OCI-LY3 (cell line): ENCODE measurements around the gene SLC9C2.
"Not testable (repeated sequence)": the region's sequence is repeated elsewhere in the genome, so short reads cannot be mapped to it uniquely, and the experiment has no call there.

Experiments
- CTCF ChIP-seq: fragments of 200-600, 300-600 bp; sonication (generic); IDR thresholded peaks from 2 replicates; pipeline ENCODE4 v1.5.1; 2014; ENCODE audit warnings: antibody characterized with exemption, low read length, low read depth
- EZH2phosphoT487 ChIP-seq: fragments of 200-600 bp; shearing (Covaris generic); IDR thresholded peaks from 2 replicates; pipeline ENCODE4 v1.6.1; 2018; ENCODE audit warnings: antibody characterized with exemption, mixed run types, low read depth

GRCh38 chr1:173474780-173475421, 128.0 kb downstream of the SLC9C2 start:
- not testable (repeated sequence) for TF ChIP-seq CTCF, EZH2phosphoT487
